Measurements from ENCODE around the gene SLCO2A1.

DNA sequence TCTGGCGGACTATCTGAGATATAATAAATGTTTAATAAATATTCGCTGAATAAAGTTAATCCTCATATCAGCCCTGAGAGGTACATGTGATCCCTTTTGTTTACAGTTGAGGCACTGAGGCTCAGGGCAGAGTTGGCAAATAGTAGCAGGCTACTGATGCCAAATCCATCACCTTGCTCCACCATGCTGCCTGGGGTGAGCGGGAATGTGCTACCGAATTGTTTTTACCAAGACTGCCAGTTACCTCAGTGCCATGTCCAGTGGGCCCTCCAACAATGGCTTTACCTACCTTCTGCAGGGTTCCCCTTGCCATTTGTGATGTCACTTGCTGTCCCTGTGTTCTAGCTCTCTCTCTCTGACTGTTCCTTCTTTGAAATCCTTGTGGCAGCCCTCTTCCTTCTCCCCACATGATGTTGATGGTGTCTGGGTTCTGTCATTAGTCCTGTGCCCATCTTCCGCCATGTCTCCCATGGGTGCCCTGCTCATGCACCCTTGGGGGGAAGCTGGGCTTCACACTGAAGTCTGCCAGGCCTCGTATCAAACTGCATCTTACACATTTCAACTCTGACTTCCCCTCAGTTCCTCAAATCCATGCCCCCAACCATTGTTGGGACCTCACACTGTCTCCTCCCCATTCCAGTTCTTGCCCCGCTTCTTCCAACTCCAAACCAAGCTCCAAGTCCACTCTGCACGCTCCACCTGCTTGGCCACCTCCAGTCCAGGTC, 35.4 kb downstream of the SLCO2A1 start:
- TF ChIP-seq CTCF (IDR thresholded peaks at IDR 0.05), result no peak
- TF ChIP-seq ZFX (IDR thresholded peaks at IDR 0.05; ENCODE audit: borderline replicate concordance), result no peak

Measured in 22Rv1 (cell line).